Endodermal cell (in vitro differentiated cells): Measurements from ENCODE around the gene MICALL2. TPM values are rescaled to one million over a fixed set of nuclear protein-coding genes. Genes with fewer than 3 reads are reported as not detected.

ENCODE experiments used
- DNase-seq: peaks from one replicate; pipeline ENCODE4 v3.0.0-alpha.2; 2017
- H3K27ac ChIP-seq: 2 replicates; pipeline ENCODE4 v1.5.1; 2013; ENCODE audit warnings: mild to moderate bottlenecking, low read depth, low read length, moderate library complexity
- H3K27me3 ChIP-seq: 2 replicates; pipeline ENCODE4 v1.6.1; 2013; ENCODE audit warnings: mild to moderate bottlenecking, low read length, moderate library complexity; ENCODE audit not compliant: insufficient read depth, control insufficient read depth, poor library complexity, severe bottlenecking
- H3K36me3 ChIP-seq: 2 replicates; pipeline ENCODE4 v1.7.0; 2013; ENCODE audit warnings: mild to moderate bottlenecking, low read length, moderate library complexity; ENCODE audit not compliant: control insufficient read depth, insufficient read depth
- H3K4me1 ChIP-seq: one replicate; pipeline ENCODE4 v1.7.0; 2013; ENCODE audit warnings: low read length; ENCODE audit not compliant: control insufficient read depth, insufficient read depth
- H3K4me3 ChIP-seq: 2 replicates; pipeline ENCODE4 v1.5.1; 2013; ENCODE audit warnings: mild to moderate bottlenecking, low read length, moderate library complexity
- H3K9ac ChIP-seq: 2 replicates; pipeline ENCODE4 v1.6.1; 2013; ENCODE audit warnings: mild to moderate bottlenecking, low read length, moderate library complexity; ENCODE audit not compliant: poor library complexity, severe bottlenecking; ENCODE audit errors: extremely low read depth
- H3K9me3 ChIP-seq: 2 replicates; pipeline ENCODE4 v1.6.1; 2013; ENCODE audit warnings: mild to moderate bottlenecking, low read length, moderate library complexity; ENCODE audit not compliant: control insufficient read depth
- H3K27ac Mint-ChIP-seq: 2 replicates; pipeline ENCODE4 v1.8.0; 2020; ENCODE audit warnings: mixed read lengths
- H3K27me3 Mint-ChIP-seq: 2 replicates; pipeline ENCODE4 v1.8.0; 2021; ENCODE audit warnings: mild to moderate bottlenecking, mixed read lengths; ENCODE audit not compliant: insufficient read depth
- H3K36me3 Mint-ChIP-seq: 2 replicates; pipeline ENCODE4 v1.8.0; 2020; ENCODE audit warnings: low read depth, mixed read lengths
- H3K4me1 Mint-ChIP-seq: 2 replicates; pipeline ENCODE4 v1.8.0; 2020; ENCODE audit warnings: mixed read lengths
- H3K4me3 Mint-ChIP-seq: 2 replicates; pipeline ENCODE4 v1.8.0; 2020; ENCODE audit warnings: mild to moderate bottlenecking, moderate library complexity, mixed read lengths
- H3K9me3 Mint-ChIP-seq: 2 replicates; pipeline ENCODE4 v1.8.0; 2020; ENCODE audit warnings: mild to moderate bottlenecking, mixed read lengths
- WGBS, 2 experiments: methylation state at CpG; one replicate each; pipeline versions ENCODE4 v1.1.5 to v1.1.7; 2013; ENCODE audit warnings: missing lambda C conversion rate in 2 of 2, mixed read lengths in 1 of 2; ENCODE audit not compliant: insufficient coverage in 1 of 2, insufficient read length in 1 of 2; 5-methylcytosine and 5-hydroxymethylcytosine counted together
- total RNA-seq, 2 donors: library from RNA; stranded (reverse); fragmentation: NEBNext Ultra II Directional in 1 of 2; extraction: Animal tissue kit (Norgen Biotek cat#: 25700) in 1 of 2; gene quantifications; 2 replicates in 1 of 2; 3 replicates in 1 of 2; pipeline ENCODE4 v1.2.1, GENCODE V29; 2021
- TF ChIP-seq, protein P1 (sequence below): fragments of 200-600 bp; sonication (generic); conservative IDR thresholded peaks from 2 replicates; pipeline ENCODE4 v1.5.0; 2021; ENCODE audit warnings: antibody characterized with exemption, mild to moderate bottlenecking

MICALL2 gene
- total RNA-seq, 2 donors from 2014 or later = 19.4 to 24.8 TPM

DNA sequence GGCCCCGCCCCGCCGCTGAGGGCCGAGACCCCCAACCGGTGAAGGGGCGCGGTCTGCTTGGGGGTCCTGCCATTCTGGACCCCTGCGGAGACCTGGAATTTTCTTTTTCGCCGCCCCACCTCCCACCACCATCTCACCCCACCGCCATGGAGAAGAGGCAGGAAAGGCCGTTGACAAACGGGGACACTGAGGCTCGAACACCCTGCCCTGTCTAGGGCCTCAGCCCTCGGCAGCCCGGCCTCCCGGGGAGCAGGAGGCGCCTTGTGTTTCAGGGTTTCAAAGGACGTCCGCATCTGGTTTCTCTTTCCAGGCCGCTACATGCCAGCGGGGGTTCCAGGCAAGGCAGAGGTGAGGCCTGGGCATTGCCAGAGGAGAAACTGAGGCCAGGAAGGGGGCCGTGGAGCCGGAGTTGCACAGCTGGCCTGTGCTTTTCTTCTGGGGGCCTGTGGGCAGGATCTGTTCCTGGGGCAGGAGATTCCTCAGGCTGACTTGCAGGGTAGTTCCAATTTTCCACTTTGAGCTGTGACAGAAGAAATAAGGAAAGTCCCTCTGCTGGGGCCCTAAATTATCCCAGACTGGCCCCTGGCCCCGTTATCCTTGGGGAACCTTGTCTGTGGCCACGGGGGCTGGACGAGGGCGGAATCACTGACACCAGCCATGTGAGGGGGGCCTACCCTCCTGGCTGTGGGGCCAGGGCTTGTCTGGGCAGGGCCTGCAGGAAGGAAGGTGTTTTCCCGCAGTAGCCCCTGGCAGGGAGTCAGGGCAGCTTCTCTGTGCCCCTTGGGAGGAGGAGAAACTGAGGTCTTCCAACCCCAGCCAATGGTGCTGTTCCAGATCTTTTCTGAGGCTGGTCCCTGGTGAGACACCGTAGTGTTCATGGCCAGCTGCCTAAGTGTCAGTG is 900 bp upstream of the MICALL2 start:
- H3K27me3 ChIP-seq = no peaks in the 10 kb centered on the region
- TF ChIP-seq, protein P1, sequence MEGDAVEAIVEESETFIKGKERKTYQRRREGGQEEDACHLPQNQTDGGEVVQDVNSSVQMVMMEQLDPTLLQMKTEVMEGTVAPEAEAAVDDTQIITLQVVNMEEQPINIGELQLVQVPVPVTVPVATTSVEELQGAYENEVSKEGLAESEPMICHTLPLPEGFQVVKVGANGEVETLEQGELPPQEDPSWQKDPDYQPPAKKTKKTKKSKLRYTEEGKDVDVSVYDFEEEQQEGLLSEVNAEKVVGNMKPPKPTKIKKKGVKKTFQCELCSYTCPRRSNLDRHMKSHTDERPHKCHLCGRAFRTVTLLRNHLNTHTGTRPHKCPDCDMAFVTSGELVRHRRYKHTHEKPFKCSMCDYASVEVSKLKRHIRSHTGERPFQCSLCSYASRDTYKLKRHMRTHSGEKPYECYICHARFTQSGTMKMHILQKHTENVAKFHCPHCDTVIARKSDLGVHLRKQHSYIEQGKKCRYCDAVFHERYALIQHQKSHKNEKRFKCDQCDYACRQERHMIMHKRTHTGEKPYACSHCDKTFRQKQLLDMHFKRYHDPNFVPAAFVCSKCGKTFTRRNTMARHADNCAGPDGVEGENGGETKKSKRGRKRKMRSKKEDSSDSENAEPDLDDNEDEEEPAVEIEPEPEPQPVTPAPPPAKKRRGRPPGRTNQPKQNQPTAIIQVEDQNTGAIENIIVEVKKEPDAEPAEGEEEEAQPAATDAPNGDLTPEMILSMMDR = no peak
- no peak overlapping the region for H3K9ac ChIP-seq
- Mint-ChIP-seq H3K27ac (no peak overlapping the region), H3K4me3 (peak overlapping the region; percentile 35), H3K9me3 (no peaks in the 10 kb centered on the region), H3K4me1 (peaks cover 7% of the 10 kb centered on the region), H3K36me3 (no peaks in the 10 kb centered on the region), H3K27me3 (peaks cover 2% of the 10 kb centered on the region)
- 43 to 45% methylated on average over 22 to 30 of the region's 30 CpGs for WGBS, 2 experiments
- H3K36me3 ChIP-seq = no peaks in the 10 kb centered on the region
- H3K9me3 ChIP-seq = no peaks in the 10 kb centered on the region
- H3K4me1 ChIP-seq = no peaks in the 10 kb centered on the region
- DNase-seq = no peak
- H3K27ac ChIP-seq = no peak overlapping the region
- H3K4me3 ChIP-seq = peak overlapping the region; percentile 60

DNA sequence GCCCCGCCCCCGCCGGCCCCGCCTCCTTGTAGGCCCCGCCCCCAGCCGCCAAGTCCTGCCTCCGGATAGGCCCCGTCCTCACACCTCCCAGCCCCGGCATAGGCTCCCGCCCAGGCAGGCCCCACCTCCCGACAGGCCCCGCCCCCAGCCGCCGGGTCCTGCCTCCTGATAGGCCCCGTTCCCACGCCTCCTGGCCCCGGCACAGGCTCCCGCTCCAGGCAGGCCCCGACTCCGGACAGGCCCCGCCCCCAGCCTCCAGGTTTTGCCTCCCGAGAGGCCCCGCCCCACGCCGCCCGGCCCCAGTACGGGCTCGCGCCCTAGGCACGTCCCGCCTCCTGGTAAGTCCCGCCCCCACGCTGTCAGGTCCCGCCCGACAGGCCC is 232 bp upstream of the MICALL2 start:
- Histone ChIP-seq H3K27ac (no peak overlapping the region), H3K4me3 (peak overlapping the region; percentile 81), H3K4me1 (no peaks in the 10 kb centered on the region), H3K36me3 (no peaks in the 10 kb centered on the region), H3K27me3 (no peaks in the 10 kb centered on the region), H3K9me3 (no peaks in the 10 kb centered on the region), H3K9ac (no peak overlapping the region)
- DNase-seq = peak; percentile 100
- Mint-ChIP-seq H3K36me3 (no peaks in the 10 kb centered on the region), H3K27ac (no peak overlapping the region), H3K9me3 (no peaks in the 10 kb centered on the region), H3K27me3 (peaks cover 2% of the 10 kb centered on the region), H3K4me3 (peak overlapping the region; percentile 58), H3K4me1 (peaks cover 7% of the 10 kb centered on the region)
- WGBS, 2 experiments = 0 to 1% methylated on average over 14 to 35 of the region's 35 CpGs
- TF ChIP-seq, protein P1 = no peak

DNA sequence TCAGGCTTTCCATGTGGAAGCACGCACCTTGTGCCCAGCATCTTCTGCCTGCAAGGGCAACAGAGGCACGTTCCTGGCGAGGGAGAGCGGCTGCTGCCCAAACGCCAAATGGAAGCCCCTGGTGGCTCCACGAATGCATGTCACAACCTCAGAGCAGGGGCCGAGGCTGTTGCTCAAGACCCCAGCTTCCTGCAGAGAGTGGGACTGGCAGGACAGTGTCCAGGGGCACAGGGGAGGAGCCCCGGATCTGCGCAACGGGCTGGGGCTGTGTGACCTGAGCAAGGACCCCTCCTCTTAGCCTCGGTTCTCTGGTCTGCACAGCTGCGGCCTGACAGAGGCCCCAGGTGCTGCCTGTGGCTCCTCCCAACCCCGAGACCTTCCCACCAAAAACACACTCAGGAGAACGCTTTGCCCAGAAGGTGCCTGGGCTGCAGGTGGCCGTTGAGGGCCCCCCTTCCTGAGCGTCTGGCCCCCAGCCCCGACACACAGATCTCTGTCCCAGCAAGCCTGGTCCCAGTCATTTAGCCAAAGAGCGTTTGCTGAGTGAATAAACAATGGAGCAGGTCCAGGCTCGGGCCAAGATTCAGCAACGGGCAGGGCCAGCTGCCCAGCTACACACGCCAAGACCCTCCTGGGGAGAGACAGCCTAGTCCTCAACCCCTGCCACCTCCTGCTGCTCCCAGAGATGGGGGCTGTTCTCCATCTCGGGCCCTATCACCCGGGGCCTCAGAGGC is 1.2 kb downstream of the MICALL2 start:
- Histone ChIP-seq H3K27ac (no peak overlapping the region), H3K4me1 (no peaks in the 10 kb centered on the region), H3K4me3 (peak overlapping the region; percentile 81), H3K36me3 (no peaks in the 10 kb centered on the region), H3K27me3 (no peaks in the 10 kb centered on the region), H3K9me3 (no peaks in the 10 kb centered on the region), H3K9ac (no peak overlapping the region)
- Mint-ChIP-seq H3K9me3 (no peaks in the 10 kb centered on the region), H3K4me1 (peaks cover 7% of the 10 kb centered on the region), H3K4me3 (peak overlapping the region; percentile 58), H3K36me3 (no peaks in the 10 kb centered on the region), H3K27me3 (peaks cover 2% of the 10 kb centered on the region), H3K27ac (peak overlapping the region; percentile 64)
- TF ChIP-seq, protein P1 = no peak
- peak; percentile 59 for DNase-seq
- 72 to 80% methylated on average over 10 to 23 of the region's 23 CpGs for WGBS, 2 experiments
